HG03558 (cell line): ENCODE data around the gene FAM3D.

ENCODE experiments used
- ATAC-seq: cut with Tn5 transposase; IDR thresholded peaks from one replicate; pipeline ENCODE4 v1.9.1; 2021; ENCODE audit warnings: moderate number of reproducible peaks; ENCODE audit not compliant: unreplicated experiment; ENCODE audit errors: extremely low read depth

FAM3D gene

DNA sequence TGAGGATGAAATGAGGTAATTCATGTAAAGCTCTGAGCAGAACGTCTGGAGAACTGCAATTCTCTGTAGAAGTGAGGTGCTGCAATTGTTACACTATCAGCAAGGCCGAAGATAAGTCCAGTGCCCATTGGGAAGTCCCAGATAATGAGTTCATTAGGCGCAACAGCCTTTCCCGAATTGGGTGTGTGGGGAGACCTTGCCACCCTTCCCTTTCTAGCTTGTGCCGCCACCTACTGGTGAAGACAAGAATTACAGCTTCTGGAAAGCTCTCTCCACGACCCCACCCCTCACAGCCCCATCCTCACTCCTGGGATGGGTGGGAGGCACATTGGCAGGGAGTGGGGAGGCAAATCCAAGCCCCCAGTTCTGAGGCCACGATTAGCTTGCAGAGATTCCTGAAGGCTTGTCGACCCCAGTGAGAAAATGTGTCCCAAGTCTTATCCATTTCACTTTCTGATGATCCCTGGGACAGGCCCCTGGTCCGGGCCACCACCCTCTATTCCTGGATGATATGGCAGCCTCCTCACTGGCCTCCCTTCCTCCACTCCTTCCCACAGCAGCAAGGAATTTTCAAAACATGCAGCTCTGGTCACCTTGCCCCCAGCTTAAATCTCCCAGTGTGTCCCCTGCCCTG lies 36.4 kb downstream of the FAM3D start:
- no peak for ATAC-seq

DNA sequence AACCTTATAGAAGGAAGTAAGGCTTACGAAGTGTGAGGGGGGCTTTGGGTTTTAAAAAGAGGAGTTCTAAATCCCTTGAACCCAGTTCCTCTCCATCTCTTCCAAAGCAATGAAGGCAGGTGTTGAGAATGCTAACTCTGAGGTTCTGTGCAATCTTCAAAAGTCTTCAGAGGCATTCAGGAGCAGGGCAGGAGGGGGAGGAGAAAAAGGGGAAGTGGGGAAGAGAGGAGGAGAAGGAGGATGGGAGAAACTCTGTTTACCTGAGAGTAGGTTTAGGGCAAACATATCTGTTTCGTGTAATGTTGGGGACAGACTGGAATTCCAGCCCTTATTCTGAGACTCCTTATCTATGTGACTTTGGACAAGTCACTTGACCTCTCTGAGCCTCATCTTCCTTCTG lies 36.9 kb downstream of the FAM3D start:
- ATAC-seq, result no peak

DNA sequence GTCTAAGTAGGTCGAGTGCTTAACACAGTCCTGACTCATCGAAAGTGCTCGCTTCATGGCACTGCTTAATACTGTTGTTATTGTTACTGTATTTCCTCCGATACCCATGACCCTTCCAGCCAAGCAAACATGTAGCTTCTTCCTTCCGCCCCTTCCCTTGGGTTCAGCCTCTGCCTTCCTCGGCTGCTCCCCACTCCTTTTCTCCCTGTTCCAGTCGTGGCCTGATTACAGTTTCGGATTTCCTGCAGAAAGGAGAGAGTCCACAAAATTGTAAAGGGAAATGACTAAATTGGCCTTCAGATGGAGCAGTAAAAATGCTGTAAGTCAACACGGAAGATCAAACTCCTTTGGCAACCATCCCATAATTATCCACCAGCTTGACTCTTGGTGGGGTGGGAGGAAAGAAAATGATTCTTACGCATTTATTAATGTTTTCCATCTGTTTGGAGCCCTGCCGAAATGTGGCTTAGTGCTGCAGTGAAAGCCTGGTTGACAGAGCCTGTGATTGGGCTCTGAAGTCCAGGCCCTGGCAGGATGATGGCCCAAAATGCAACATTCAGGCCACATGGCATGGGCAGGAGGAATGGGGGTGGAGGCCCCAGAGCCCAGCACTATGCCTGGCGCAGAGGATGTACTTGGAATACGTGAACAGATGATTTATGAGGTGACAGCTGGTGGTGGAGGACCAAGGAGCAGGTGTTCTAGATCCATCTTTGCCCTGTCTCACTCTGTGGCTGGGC lies 37.6 kb downstream of the FAM3D start:
- no peak for ATAC-seq

DNA sequence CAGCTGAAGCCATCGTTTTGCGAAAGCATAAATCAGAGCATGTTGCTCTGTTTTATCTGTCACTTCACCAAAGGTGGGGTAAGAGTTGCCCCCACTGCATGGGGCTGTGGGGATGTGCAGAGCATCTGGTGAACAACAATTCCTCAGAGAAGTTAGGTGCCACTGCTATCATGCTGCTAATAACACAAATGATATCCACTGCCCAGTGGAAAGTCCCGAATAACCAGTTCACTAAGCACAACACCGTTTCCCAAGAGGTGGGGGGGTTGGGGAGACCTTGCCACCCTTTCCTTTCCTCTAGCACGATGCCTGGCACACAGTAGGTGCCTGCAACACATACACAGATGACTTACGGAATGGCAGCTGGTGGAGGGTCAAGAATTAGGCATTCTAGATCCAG lies 38.6 kb downstream of the FAM3D start:
- ATAC-seq, result no peak

DNA sequence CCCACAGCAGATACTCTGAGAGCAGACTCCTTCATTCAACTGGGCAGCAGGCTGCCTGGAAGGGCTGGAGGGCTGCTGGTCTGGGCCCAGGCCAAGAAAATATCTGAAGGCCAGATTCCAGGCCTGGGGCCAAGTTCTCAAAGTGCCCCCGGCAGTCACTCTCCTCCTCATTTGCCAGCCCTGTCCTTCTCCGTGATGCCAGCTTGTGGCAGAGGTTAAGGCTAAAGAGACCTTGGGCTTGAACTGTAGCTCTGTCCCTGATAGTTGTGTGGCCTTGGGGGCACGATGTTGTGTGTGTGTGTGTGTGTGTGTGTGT lies 39.0 kb downstream of the FAM3D start:
- ATAC-seq, result no peak

DNA sequence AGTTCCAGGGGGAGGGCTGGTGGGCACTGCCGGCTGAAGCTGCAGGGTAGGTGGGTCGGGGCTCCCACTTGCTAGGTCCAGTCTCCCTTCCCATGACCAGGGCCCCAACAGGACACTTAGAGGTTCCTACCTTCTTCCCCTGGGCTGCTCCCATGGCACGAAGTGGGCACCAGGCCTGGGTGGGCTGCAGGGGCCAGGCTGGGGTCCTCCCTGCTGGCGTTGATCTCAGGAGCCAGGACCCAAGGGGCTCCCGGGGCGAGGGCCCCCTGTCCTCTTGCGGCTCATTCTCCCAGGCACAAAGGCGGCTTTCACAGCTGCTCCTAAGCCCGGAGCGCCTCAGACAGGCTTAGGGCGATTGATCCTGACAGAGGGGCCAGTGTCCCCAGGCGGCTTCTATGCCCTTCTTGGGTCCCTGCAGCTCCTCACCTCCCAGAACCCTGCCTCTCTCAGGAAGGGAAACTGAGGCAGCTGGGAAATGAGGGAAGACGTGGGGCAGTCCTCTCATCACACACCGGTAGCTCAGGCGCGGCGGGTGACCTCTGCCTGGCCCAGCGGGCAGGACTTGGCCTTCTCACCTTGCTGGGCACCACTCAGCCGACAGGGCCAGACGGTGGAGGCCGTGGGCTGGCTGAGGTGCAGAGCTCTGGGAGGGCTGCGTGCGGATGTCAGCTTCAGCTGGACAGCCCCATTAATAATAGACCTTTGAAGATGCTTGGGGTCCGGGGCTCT lies 39.6 kb downstream of the FAM3D start:
- no peak for ATAC-seq

DNA sequence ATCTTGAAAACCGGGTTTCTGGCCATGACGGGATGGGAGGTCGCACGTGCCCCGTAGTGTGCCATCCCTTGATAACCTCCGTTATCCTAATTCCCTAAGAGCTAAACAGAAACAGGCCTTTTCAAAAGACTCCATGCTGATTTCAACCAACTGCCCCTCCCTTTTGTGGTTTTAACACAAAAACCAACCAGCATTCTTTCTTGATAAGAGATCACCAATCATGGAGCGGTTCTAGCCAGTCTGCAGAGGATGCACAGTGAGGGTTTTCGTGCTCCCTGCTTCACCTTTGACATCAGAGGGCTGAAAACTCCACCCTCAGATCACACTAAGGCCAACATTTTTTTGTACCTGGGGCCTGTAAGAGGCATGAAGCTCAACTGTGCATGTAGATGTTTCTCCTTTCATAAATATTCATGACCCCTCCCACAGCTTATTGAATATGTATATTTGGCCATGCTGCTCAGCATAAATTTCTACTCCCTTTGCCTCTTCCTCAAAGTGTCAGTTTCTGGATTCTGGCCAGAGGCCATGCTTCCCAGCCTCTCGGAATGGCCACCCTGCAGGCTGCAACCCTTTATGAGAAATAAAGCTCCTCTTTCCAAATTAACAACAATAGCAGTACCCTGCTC lies 41.3 kb downstream of the FAM3D start:
- no peak for ATAC-seq

DNA sequence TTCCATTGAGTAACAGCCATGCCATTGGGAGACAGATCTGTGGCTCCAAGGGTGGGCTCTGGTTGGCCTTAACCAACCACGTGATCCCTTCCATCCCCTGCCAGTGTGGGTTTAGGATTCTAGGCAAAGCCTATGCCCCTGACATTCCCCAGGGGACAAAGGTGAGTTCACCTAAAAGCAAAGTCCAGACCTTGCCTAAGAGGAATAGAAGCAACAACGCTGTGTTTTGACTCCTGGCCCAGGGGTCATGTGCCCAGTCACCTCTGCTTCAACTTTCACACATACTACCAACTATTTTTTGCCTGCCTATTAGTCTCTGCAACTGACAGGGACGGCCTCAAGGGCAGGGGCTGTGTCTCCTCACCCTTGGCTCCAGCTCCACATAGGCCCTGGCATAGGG lies 42.0 kb downstream of the FAM3D start:
- no peak for ATAC-seq

DNA sequence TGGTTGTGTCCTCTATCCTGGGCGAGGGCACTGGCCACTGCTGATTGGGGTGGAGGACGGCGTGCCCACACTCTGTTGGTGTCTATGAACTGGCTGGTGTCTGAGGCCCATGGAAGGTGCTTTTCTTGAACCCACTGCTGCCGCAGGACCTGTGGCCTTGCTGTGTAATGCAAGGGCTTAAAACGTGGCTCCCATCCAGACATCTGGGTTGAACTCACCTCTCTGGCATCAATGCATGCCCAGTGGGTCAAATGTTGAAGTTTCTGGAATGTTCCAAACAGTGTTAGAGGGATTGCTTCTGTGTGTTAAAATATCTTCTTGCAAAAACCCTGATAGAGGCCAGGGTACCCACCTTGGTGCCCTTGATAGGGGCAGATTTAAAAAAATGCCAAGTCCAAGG lies 42.6 kb downstream of the FAM3D start:
- ATAC-seq, result no peak

DNA sequence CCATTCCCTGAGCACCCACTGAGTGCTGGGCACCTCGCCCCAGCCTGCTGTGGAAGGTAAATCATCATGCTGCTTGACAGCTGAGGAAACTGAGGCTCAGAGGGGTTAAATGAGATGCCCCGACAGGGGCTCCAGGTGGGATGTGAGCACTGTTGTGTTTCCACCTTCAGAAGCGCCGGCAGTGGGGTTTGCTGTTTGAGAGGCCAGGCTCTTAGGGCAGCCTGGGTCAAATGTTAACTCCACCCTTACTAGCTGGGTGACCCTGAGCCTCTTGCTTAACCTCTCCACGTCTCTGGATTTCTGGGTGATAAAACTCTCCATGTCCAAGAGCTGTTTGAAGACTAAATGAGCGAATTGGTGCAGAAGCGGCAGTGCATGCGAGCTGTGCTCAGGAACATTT lies 43.1 kb downstream of the FAM3D start:
- no peak for ATAC-seq

DNA sequence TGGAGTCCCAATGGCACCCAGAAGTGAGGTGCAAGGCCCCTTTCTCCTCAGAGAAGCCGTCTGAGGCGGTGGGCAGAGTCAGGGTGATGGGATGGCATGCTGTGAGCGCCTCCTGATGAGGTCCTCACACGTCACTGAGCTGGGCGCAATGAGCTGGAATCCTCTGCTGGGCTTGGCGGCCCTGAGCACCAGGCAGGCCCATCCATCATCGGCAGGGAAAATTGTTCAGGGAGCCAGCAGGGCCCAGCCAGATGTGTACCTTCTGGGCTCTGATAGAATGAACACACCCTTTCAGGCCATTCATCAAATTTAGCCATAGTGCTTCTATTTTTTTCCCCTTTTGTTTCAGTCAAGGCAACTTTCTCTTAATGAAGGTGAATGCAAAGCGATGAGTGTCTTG lies 43.7 kb downstream of the FAM3D start:
- ATAC-seq, result no peak

DNA sequence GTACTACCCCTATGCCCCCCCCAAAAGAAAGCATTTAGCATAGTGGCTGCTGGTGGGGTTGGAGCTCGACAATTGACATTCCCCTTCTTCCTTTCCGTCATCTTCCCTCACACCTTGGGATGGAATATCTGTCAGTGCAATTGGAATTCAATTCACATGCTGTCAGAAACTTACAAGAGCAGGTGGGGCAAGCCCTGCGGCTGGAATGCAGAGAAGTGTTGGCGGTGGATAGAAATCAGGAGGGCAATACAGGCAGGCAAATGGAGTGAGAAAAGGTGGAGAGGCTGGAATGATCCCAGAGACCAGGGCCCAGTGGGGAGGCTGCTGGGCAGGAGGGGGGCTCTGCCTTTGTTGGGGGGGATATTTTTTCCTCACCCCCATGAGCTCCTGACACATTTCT lies 44.1 kb downstream of the FAM3D start:
- no peak for ATAC-seq

DNA sequence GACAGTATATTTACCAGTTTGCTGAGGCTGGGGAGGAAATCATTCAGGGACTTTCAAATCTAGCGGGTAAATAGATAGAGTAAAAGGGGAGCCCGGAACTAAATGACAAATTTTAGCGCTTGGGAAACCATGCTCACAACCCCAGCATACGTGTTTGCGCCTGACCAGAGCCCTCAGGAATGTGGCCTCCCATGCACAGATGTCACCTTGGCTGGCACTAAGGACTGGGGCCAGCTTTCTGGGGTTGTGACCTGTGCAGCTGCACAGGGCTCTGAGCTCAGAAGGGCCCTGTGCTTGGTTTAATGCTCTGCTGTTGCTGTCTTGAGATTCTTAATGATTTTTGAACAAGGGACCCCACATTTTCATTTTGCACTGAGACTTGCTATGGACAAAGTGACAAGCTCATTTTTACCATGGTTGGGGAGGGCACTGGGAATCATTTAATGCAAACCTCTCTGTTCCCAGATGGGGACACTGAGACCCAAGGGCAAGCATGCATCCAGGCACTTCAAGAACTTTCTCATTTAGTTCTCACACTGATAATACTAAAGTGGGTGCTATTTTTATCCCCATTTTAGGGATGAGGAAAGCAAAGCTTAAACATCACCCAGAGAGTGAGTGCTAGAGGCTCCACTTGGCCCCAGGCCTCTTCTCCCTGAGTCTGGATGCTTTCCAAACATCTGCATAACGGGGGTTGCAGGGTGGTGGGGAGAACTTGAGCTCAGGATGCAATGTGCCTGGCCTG lies 45.3 kb downstream of the FAM3D start:
- ATAC-seq, result no peak

DNA sequence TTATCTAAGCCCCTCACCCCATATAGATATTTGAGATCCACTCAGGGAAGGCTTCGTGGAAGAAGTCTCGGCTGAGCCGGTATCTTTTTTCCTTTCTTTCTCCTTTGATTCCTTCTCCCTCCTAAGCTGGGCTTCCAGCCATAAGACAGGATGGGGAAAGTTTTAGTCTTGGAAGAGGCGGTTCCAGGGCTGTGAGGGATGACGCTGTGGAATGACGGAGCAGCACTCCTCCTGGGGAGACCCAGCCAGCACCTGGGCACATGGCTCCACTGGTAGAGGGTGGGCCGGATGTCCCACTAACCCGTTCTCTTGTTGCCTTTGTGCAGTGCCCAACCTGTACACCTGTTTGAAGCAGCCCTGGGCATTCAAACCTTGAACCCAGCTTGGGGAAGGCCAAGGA lies 46.2 kb downstream of the FAM3D start:
- no peak for ATAC-seq

DNA sequence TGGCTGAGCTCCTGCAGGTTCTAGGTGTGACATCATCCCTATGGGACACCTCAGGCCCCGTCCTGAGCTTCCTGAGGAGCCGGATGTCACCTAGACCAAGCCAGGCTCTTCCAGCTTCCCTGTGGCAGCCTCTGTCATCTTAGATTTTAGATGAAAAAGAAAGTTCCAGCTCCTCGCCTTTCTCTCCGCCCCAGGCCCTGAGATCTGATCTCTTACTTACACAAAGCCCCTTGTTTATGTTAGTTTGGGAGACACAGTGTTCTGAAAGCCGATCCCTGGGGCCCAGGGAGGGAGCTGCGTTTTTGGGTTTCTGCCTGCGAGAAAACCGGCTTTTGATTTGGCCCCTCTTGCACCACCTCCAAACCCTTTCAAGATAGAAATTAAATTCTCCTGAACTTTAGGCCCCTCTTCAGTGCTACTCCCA lies 49.2 kb downstream of the FAM3D start:
- no peak for ATAC-seq

DNA sequence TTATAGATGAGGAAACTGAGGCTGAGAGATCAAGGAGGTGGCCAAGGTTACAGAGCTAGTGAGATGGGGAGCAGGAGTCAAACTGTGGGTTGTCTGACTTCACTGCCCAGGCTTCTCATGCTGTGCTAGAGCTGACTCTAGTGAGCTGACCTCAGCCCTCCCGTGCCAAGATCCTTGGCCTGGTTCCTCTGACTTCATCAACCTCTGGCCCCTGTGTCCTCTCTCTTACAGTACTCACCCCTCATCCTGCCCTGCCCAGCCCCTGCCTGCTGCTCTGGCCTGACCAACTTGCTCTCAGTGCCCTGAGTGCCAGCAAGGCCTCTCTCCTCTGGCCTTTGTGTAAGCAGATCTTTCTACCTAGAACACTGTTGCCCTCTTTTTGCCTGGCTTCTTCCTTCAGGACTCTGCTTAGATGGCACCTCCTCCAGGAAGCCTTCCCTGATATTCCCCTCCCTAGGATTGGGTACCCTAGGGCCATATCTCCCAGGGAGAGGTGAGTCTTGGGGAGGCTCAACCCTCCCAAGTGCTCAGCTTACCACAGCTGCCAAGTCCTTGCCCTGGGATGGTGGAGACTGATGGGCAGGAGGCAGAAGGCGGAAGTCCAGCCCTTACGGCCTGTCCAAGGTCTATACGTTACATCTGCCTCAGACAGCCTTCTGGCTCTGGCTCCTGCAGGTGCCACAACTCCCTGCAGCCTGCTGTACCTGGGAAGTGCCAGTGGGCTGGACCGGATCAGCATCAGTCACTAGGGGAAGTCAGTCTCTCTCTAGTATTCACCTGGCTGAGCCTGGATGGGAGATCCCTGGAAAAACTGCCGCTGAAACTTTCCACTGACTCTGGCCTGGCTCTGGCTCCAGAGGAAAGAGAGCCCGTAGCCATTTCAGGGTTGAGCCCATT lies 53.1 kb downstream of the FAM3D start:
- no peak for ATAC-seq

DNA sequence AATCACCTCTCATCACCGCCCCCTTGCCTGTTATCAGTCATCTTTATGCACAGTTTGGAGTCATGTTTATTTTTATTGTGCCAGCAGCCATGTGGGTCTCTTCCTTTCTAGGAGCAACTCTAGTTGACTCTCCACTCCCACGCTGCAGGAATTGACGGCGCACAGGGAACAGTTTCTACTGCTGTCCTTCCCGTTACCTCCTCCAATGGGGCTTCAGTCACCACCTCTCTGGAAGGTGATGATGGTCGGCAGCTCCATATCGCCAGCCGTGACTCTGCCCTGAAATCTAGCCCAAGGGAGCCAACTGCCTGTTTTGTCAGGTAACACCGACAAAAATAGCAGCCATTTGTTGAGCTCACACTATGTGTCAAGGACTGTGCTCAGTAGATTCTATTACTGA lies 53.7 kb downstream of the FAM3D start:
- ATAC-seq, result no peak

DNA sequence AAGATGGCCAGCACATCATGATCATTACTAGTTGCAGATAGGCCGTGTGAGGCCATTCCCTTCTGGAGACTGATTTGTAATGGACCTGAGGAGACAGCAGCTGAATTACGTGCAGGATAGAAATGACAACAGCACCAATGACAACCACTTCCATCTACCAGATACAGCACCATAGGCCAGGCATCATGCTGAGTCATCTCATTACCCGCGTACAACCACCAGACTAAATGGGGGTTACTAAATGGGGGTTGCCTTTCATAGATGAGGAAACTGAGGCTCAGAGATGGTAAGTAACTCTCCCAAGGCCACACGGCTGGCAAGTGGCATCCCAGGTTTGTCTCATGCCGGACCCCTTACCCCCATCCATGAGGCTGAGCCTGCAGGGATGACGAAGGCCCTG lies 56.6 kb downstream of the FAM3D start:
- ATAC-seq, result no peak

DNA sequence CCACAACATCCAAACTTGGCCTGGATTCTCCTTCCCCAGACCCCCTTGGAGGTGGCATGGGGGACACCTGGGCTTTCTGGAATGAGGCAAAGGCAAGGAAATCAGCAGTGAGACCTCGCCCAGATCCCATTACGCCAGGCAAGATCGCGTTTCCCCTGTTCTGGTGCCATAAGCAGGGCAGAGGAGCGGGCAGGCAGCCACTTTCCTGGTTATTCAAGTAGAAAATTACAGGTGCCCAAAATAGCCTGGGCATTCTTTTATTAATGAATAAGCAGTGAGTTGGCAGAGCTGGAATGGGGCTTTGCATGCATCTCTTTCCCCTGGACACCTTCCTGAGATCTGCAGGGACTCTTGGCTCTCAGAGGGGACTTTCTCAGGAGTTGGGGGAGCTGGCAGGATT lies 57.9 kb downstream of the FAM3D start:
- ATAC-seq, result no peak

DNA sequence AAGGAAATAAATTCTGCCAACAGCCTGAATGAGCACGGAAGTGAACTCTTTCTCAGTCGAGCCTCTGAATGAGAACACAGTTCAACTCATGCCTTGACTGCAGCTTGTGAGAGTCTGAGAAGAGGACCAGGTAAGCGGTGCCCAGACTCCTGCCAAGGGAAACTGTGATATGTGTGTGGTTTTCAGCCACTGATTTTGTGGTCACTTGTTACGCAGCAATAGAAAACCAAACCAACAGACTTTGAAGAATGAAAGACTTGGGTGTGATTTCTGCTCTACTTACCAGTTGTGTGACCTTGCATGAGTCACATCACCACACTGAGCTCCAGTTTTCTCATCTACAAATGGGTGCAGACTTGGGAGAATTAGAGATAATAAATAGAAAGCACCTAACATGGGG lies 58.8 kb downstream of the FAM3D start:
- ATAC-seq, result no peak
